Coronary artery (tissue), 2 donors: ENCODE measurements around the gene MYO7B.

ENCODE experiments used
- DNase-seq: peaks from one replicate; pipeline ENCODE4 v3.0.0-alpha.2; 2017; ENCODE audit warnings: low spot score
- H3K27ac ChIP-seq, 2 donors: fragments of 200-600 bp; sonication (generic); one replicate each; pipeline ENCODE4 v1.5.1; 2016 to 2019
- H3K4me3 ChIP-seq: fragments of 200-600 bp; sonication (generic); 2 replicates; pipeline ENCODE4 v1.5.1; 2016; ENCODE audit warnings: mild to moderate bottlenecking, moderate library complexity
- TF ChIP-seq, protein P1 (sequence below): fragments of 200-600 bp; sonication (generic); IDR thresholded peaks from one replicate; pipeline ENCODE4 v1.5.1; 2019; ENCODE audit warnings: antibody characterized with exemption

The MYO7B gene

GRCh38 chr2:127620866-127621265 lies 85.4 kb downstream of the MYO7B start:
- Histone ChIP-seq H3K4me3 (no peak overlapping the region), H3K27ac (no peak overlapping the region)
- TF ChIP-seq, protein P1, sequence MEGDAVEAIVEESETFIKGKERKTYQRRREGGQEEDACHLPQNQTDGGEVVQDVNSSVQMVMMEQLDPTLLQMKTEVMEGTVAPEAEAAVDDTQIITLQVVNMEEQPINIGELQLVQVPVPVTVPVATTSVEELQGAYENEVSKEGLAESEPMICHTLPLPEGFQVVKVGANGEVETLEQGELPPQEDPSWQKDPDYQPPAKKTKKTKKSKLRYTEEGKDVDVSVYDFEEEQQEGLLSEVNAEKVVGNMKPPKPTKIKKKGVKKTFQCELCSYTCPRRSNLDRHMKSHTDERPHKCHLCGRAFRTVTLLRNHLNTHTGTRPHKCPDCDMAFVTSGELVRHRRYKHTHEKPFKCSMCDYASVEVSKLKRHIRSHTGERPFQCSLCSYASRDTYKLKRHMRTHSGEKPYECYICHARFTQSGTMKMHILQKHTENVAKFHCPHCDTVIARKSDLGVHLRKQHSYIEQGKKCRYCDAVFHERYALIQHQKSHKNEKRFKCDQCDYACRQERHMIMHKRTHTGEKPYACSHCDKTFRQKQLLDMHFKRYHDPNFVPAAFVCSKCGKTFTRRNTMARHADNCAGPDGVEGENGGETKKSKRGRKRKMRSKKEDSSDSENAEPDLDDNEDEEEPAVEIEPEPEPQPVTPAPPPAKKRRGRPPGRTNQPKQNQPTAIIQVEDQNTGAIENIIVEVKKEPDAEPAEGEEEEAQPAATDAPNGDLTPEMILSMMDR: no peak
- DNase-seq: peak; percentile 46

DNA sequence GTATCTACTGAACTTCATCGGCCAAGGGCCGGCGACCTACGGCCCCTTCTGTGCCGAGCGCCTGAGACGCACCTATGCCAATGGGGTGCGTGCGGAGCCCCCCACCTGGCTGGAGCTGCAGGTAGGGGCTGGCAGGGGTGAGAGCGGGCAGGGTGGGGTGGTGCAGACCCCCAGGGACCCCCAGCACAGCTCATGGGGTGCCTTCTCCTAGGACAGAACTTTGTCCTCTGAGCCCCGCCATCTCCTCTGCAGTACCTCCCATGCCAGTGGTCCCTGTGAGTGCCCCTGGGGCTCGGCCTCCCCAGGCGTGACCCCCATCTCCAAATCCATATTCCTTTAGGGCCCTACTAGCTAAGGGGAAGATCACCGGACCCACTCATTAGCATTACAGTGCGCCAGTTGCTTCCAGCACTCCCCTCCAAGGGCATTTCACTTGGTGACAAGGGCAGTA lies 86.5 kb downstream of the MYO7B start:
- Histone ChIP-seq H3K27ac (no peak overlapping the region), H3K4me3 (no peak overlapping the region)
- TF ChIP-seq, protein P1: no peak
- DNase-seq: peak; percentile 70

GRCh38 chr2:127622561-127623387 lies 87.3 kb downstream of the MYO7B start:
- TF ChIP-seq, protein P1: no peak
- no peak overlapping the region for H3K27ac ChIP-seq
- no peak overlapping the region for H3K4me3 ChIP-seq
- peak; percentile 70 for DNase-seq

DNA sequence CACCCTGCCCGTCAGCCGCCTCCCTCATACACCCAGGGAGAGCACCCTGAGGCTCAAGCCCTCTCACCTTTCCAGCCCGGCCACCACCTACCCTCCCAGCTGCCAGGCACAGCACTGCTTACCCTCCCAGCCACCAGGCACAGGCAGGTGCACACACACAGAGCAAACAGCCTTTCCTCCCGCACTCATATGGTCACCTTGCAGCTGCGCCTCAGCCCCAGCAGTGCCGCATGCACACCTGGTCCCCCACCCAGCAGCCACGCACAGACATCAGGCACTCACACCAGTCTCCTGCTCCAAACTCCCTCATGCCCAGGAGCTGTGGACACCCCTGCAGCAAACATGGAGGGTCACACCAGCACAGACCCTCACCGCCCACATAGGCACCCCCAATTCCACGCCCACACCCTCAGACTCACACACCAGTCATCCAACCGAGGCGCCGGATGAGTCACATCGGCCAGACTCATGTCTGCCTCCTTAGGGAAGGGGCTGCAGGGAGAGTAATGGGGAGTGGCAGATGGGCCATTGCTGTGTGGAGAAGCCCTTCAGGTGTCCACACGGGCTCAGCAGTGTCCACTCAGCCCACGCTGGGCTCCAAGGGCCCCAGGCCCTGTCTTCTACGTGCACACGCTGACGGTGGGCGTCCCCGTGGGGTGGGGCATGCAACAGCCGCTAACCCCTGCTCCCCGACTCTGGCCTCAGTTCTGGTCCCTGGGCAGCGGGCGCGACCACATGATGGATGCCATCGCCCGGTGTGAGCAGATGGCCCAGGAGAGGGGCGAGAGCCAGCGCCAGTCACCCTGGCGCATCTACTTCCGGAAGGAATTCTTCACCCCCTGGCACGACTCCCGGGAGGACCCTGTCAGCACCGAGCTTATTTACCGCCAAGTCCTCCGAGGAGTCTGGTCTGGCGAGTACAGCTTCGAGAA lies 88.2 kb downstream of the MYO7B start:
- DNase-seq: peak; percentile 69
- Histone ChIP-seq H3K4me3 (no peak overlapping the region), H3K27ac (no peak overlapping the region)
- TF ChIP-seq, protein P1: no peak

GRCh38 chr2:127624320-127624755 lies 88.9 kb downstream of the MYO7B start:
- DNase-seq: peak; percentile 68
- TF ChIP-seq, protein P1: no peak
- H3K27ac ChIP-seq: no peak overlapping the region
- H3K4me3 ChIP-seq: no peak overlapping the region

GRCh38 chr2:127624756-127625571 lies 89.5 kb downstream of the MYO7B start:
- H3K27ac ChIP-seq: no peak overlapping the region
- H3K4me3 ChIP-seq: no peak overlapping the region
- no peak for DNase-seq
- TF ChIP-seq, protein P1: no peak
